Hindlimb muscle (tissue), 1 donor: ENCODE measurements around the gene SCGB2B2. TPM values are rescaled to one million over a fixed set of nuclear protein-coding genes. Genes with fewer than 3 reads are reported as not detected.
"Not testable (repeated sequence)": the region's sequence is repeated elsewhere in the genome, so short reads cannot be mapped to it uniquely, and the experiment has no call there.

Experiments used
- DNase-seq: peaks from one replicate; pipeline ENCODE4 v3.0.0-alpha.2; 2013
- polyA plus RNA-seq: library from polyadenylated mRNA; unstranded; fragments of 120-200 nt; gene quantifications from one replicate; pipeline ENCODE4 v1.2.1, GENCODE V29; 2013; ENCODE audit not compliant: insufficient read length

Gene SCGB2B2
- polyA plus RNA-seq = 0.90 TPM

GRCh38 chr19:34676697-34677385 is at the start of gene SCGB2B2:
SCGB2B2 (minus strand) TSS chr19:34677159; CDS start chr19:34594563, 82,596 bp downstream.
- DNase-seq = no peak

- DNase-seq = no peak
Measured at GRCh38 chr19:34725400-34725799, 48.4 kb upstream of the SCGB2B2 start.

- DNase-seq = no peak
Measured at GRCh38 chr19:34722353-34722752, 45.4 kb upstream of the SCGB2B2 start.

GRCh38 chr19:34715357-34715756 is 38.4 kb upstream of the SCGB2B2 start:
- DNase-seq = no peak

- DNase-seq = no peak
Measured at GRCh38 chr19:34713262-34713637, 36.3 kb upstream of the SCGB2B2 start.

- peak; percentile 42 for DNase-seq
Measured at GRCh38 chr19:34712395-34713261, 35.7 kb upstream of the SCGB2B2 start.

GRCh38 chr19:34711890-34712289 is 34.9 kb upstream of the SCGB2B2 start:
- DNase-seq = no peak

- DNase-seq = no peak
Measured at GRCh38 chr19:34707661-34708060, 30.7 kb upstream of the SCGB2B2 start.

GRCh38 chr19:34692549-34692948 is 15.6 kb upstream of the SCGB2B2 start:
- DNase-seq = no peak

- no peak for DNase-seq
Measured at GRCh38 chr19:34690372-34690771, 13.4 kb upstream of the SCGB2B2 start.

GRCh38 chr19:34688592-34688991 is 11.6 kb upstream of the SCGB2B2 start:
- no peak for DNase-seq

GRCh38 chr19:34687348-34687747 is 10.4 kb upstream of the SCGB2B2 start:
- no peak for DNase-seq

- no peak for DNase-seq
Measured at GRCh38 chr19:34686455-34686854, 9.5 kb upstream of the SCGB2B2 start.

GRCh38 chr19:34685266-34685665 is 8.3 kb upstream of the SCGB2B2 start:
- not testable (repeated sequence) for DNase-seq

GRCh38 chr19:34681478-34681877 is 4.5 kb upstream of the SCGB2B2 start:
- no peak for DNase-seq

GRCh38 chr19:34678421-34678820 is 1.5 kb upstream of the SCGB2B2 start:
- no peak for DNase-seq

GRCh38 chr19:34678085-34678412 is 1.1 kb upstream of the SCGB2B2 start:
- DNase-seq = no peak

GRCh38 chr19:34677386-34678084 is 576 bp upstream of the SCGB2B2 start, which contains the start of gene ZNF302:
ZNF302 (plus strand) TSS chr19:34677678; CDS start chr19:34678805, 1,127 bp downstream.
- DNase-seq = peak; percentile 97

- DNase-seq = no peak
Measured at GRCh38 chr19:34675919-34676318, 1.0 kb downstream of the SCGB2B2 start.

GRCh38 chr19:34675250-34675649 is 1.7 kb downstream of the SCGB2B2 start:
- no peak for DNase-seq

GRCh38 chr19:34673590-34673989 is 3.4 kb downstream of the SCGB2B2 start:
- no peak for DNase-seq

- no peak for DNase-seq
Measured at GRCh38 chr19:34671972-34672371, 5.0 kb downstream of the SCGB2B2 start.

GRCh38 chr19:34669305-34669704 is 7.7 kb downstream of the SCGB2B2 start:
- DNase-seq = no peak
